GM06990 (cell line): ENCODE results near the gene CARD10.
A peak's percentile ranks its signal among the peaks of the same experiment; 100 is the strongest.

Experiments
- DNase-seq: peaks from one replicate; pipeline ENCODE4 v3.0.0-alpha.2; 2011; ENCODE audit not compliant: insufficient read length; ENCODE audit errors: extremely low read depth
- H3K27me3 ChIP-seq: replicated peaks from 2 replicates; pipeline ENCODE4 v1.6.0; 2011; ENCODE audit warnings: low read length; ENCODE audit not compliant: control insufficient read depth, insufficient read depth
- H3K36me3 ChIP-seq: 2 replicates; pipeline ENCODE4 v1.5.1; 2011; ENCODE audit warnings: low read length; ENCODE audit not compliant: control insufficient read depth, insufficient read depth
- H3K4me3 ChIP-seq: replicated peaks from 2 replicates; pipeline ENCODE4 v1.5.1; 2011; ENCODE audit warnings: low read depth, mild to moderate bottlenecking, control low read depth, low read length
- TF ChIP-seq, protein P1 (sequence below): IDR thresholded peaks from 2 replicates; pipeline ENCODE4 v1.5.1; 2011; ENCODE audit warnings: low read length, control low read depth, mild to moderate bottlenecking, inconsistent platforms; ENCODE audit not compliant: insufficient read depth, poor library complexity, severe bottlenecking

The CARD10 gene

DNA sequence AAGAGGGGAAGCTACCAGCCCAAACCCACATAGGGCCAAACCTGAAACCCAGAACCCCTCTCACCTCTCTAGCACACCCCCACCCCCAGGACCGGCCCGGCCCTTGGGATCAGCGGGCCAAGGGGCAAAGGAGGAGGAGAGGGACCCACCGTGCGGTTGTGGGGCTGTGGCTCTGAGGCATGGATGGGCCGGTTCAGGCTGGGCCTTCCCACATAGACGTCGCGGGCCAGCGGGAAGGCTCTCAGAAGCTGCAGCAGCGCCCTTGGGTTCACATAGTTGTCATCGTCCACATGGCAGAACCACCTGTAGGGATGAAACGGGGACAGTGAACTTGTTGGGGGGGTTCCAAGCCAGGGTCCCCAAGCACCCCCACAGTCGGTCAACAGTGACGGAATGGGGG lies 40.0 kb downstream of the CARD10 start:
- Histone ChIP-seq H3K36me3 (peaks cover 31% of the 10 kb centered on the region), H3K4me3 (no peak overlapping the region)
- no peak for DNase-seq

DNA sequence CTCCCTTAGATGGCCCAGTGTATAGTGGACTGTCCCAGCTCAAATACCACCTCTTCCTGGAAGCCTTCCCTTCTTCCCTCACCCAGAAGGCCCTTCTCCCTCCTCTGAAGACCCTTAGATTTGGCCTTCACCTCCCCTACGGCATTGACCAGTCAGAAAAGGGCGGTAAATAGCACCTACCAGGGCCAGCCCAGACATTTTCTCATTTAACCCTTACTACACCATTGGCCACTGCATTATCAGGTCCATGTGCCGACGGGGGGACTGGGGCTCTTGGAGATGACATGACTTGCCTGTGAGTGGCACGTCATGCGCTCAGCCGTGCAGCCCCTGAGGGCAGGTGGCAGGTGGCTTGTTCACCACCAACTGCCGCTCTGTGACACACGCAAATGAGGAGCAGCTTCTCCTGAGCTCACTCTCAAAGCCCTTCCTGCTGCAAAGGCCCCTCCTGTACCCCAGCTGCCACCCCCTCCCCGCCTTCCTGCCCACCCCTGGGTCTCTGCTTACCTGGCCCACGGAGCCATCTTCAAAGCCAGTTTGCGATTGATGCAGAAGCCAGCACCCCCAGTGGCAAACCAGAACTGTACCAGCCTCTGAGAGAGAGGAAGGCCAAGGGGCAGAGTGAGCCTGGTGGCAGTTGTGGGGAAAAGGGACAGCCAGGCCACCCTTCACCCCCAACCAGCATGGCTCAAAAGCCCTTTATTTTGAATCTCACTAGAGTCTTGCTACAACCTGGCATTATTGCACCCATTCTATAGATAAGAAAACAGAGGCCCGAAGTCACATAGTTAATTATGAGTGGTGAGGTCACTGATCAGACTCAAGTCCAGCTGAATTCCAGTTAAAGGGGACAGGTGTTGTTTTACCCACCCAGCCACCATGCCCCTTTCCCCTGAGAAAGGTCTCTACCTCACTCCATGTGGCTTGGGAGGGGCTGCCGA lies 42.6 kb downstream of the CARD10 start:
- DNase-seq = no peak
- TF ChIP-seq, protein P1, sequence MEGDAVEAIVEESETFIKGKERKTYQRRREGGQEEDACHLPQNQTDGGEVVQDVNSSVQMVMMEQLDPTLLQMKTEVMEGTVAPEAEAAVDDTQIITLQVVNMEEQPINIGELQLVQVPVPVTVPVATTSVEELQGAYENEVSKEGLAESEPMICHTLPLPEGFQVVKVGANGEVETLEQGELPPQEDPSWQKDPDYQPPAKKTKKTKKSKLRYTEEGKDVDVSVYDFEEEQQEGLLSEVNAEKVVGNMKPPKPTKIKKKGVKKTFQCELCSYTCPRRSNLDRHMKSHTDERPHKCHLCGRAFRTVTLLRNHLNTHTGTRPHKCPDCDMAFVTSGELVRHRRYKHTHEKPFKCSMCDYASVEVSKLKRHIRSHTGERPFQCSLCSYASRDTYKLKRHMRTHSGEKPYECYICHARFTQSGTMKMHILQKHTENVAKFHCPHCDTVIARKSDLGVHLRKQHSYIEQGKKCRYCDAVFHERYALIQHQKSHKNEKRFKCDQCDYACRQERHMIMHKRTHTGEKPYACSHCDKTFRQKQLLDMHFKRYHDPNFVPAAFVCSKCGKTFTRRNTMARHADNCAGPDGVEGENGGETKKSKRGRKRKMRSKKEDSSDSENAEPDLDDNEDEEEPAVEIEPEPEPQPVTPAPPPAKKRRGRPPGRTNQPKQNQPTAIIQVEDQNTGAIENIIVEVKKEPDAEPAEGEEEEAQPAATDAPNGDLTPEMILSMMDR = no peak
- Histone ChIP-seq H3K4me3 (no peak overlapping the region), H3K36me3 (peaks cover 43% of the 10 kb centered on the region), H3K27me3 (no peaks in the 10 kb centered on the region)

More for the DNA sequence above, 40.0 kb downstream of the CARD10 start:
- TF ChIP-seq, protein P1 = no peak
- no peaks in the 10 kb centered on the region for H3K27me3 ChIP-seq

DNA sequence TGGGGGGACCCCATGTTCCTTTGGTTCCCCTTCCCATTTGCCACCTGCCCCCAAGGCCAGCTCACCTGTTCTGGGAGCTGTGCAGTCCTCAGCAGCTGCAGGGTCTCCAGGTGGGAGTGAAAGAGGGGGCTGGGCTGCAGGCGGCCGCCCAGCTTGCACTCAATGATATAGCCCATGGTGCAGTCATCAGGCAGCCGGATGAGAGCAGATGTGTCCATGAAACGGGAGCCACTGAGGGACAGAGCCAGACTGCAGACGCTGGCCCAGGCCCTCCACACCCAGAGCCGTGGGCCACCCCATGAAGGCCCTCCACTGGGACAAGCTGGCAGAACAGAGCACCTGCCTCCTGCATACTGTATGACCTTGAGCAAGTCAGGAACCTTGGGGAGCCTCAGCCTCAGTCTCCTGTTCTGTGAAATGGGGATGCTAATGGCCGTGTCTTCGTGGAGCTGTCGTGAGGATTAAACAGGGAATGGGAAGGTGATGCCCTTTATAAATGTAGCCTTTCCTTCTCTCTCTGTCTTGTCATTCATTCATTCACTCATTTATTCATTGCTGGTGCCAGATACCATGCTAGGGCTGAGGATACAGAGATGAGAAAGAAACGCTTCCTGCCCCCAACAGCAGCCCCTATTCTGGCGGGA lies 44.6 kb downstream of the CARD10 start:
- Histone ChIP-seq H3K36me3 (peaks cover 41% of the 10 kb centered on the region), H3K27me3 (no peaks in the 10 kb centered on the region), H3K4me3 (no peak overlapping the region)
- no peak for DNase-seq
- TF ChIP-seq, protein P1 = no peak

DNA sequence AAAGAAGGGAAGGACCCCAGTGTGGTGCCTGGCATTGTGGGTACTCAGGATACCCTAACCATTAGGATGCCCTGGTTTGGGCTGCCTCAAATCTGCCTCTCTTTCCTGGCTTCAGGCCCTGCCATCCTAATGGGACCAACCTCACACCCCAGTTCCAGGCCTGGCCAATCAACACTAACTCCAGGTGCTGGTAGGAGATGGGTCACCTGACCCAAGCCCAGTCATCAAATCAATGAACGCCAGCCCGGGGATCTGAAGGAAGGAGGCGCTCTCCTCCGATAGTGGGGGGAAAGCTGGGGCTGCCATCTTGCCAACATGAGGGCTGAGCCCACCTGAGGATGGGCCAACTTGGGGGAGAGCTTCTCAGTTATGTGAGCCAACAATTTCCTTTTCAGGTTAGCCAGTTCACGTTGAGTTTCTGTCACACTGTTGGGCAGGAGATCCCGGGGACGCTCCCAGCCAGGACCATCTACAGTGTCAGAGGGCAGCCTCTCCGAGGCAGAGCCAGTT lies 45.7 kb downstream of the CARD10 start:
- H3K36me3 ChIP-seq = peaks cover 37% of the 10 kb centered on the region
- no peak for DNase-seq
- TF ChIP-seq, protein P1 = no peak
- no peaks in the 10 kb centered on the region for H3K27me3 ChIP-seq
- H3K4me3 ChIP-seq = no peak overlapping the region

DNA sequence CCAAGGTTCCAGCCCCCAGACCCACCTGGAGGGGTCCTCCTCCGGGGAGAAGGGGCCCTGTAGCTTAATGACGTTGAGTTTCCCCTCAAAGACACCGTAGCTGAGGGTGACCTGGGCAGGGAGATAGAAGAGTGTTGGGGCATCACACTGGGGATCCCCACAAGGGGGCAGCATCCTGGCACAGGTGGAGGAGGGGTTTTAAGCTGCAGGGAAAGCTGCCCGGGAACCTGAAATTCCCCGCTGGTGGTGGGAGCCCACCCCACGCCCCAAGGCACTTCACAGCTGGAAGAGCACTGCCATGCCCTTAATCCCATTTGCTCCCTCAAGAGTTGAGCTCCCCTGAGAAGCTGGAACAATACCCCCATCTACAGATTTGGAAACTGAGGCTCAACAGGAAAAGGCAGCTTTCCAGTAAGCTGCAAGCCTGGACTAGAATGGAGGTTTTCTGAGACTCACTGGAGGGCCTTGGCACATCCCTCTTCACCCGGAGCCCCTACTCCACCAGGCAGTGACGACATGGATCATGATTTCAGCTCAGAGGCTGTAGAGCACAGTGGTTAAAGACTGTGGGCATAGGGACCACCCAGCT lies 46.7 kb downstream of the CARD10 start:
- H3K4me3 ChIP-seq = no peak overlapping the region
- TF ChIP-seq, protein P1 = peak; percentile 71
- no peaks in the 10 kb centered on the region for H3K27me3 ChIP-seq
- peaks cover 35% of the 10 kb centered on the region for H3K36me3 ChIP-seq
- DNase-seq = no peak
